ENCODE data around the gene APBA1. TPM values are rescaled to one million over a fixed set of nuclear protein-coding genes. Genes with fewer than 3 reads are reported as not detected.
A peak's percentile ranks its signal among the peaks of the same experiment; 100 is the strongest.
"Not testable (repeated sequence)": the region's sequence is repeated elsewhere in the genome, so short reads cannot be mapped to it uniquely, and the experiment has no call there.

Gene APBA1
- total and polyA plus RNA-seq, 5 donors, result 3.5 to 9.2 (median 6.2) TPM

DNA sequence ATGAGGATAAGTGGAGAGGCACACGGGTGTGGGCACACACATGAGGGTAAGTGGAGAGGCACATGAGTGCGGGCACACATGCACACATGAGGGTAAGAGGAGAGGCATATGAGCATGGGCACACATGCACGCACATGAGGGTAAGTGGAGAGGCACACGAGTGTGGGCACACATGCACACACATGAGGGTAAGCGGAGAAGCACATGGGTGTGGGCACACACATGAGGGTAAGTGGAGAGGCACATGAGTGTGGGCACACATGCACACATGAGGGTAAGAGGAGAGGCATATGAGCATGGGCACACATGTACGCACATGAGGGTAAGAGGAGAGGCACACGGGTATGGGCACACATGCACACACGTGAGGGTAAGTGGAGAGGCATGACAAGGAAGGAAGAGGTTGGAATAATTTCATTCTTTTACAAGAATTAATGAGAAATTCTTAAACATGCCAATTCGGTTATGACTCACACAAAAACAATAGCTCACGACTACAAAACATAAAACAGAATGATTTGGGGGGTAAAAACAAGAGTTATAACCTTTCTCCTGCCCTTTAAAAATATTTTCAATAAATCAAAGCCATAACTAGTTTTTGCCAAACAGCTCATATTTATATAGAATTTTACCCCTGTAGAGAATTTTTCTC, 67.5 kb downstream of the APBA1 start:
- H3K9me3 ChIP-seq (ENCODE audit: control insufficient read depth, low read length), result no peaks in the 10 kb centered on the region
- H3K4me3 ChIP-seq (ENCODE audit: low read length), result no peak overlapping the region
- ATAC-seq (no peak), DNase-seq (no peak)
- intact Hi-C loops (cut with DNase I), result no loop called here
- no peak overlapping the region for H3K27ac ChIP-seq (ENCODE audit: low read length)
- H3K27me3 ChIP-seq (ENCODE audit: control insufficient read depth, insufficient read depth), result no peaks in the 10 kb centered on the region
- peaks cover 3% of the 10 kb centered on the region for H3K4me1 ChIP-seq (ENCODE audit: control insufficient read depth, insufficient read depth, low read length)
- WGBS, result 89% methylated on average over 10 of the region's 10 CpGs

DNA sequence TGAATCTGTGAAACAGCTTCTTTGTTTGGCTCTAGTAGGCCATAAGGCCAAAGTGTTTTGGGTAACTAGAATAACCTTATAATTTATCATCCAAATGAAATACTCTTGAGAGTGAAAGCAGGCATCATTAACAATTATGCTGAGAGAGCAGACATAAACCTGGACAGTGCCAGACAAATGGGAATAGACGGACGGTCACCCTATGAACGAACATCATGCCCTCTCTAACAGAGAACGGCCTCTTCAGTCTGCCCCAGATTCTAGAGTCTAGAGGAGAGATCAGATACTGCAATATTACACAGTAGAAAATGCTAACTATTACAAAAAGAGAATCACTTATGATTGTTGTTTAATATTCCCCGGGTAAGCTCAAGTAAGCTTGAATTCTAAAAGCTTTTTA, 68.5 kb downstream of the APBA1 start:
- intact Hi-C loops (cut with DNase I), result no loop called here
- H3K4me3 ChIP-seq (ENCODE audit: low read length), result no peak overlapping the region
- no peaks in the 10 kb centered on the region for H3K27me3 ChIP-seq (ENCODE audit: control insufficient read depth, insufficient read depth)
- WGBS, result 74% methylated on average over 5 of the region's 5 CpGs
- DNase-seq (no peak), ATAC-seq (no peak)
- H3K4me1 ChIP-seq (ENCODE audit: control insufficient read depth, insufficient read depth, low read length), result peaks cover 3% of the 10 kb centered on the region
- H3K27ac ChIP-seq (ENCODE audit: low read length), result no peak overlapping the region
- H3K9me3 ChIP-seq (ENCODE audit: control insufficient read depth, low read length), result no peaks in the 10 kb centered on the region

DNA sequence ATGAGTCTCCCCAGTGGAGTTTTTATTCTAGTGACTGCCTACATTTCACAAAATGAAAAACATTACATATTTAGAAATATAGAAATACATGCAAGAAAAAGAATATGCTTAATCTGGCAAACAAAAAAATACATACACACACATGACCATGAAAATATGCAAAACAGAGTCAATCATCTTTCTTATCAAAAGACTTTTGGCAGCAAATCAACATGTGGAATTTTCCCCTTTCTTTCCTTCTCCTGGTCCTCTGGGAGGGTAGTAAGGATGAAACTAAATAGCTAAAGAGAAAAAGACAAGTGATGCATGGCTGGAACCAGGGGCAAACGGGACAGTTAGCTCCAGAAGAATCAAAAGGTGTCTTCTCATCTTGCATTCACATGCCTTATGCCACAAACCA, 69.4 kb downstream of the APBA1 start:
- Histone ChIP-seq H3K4me3 (ENCODE audit: low read length) (no peak overlapping the region), H3K4me1 (ENCODE audit: control insufficient read depth, insufficient read depth, low read length) (peaks cover 3% of the 10 kb centered on the region), H3K27me3 (ENCODE audit: control insufficient read depth, insufficient read depth) (no peaks in the 10 kb centered on the region), H3K9me3 (ENCODE audit: control insufficient read depth, low read length) (no peaks in the 10 kb centered on the region), H3K27ac (ENCODE audit: low read length) (no peak overlapping the region)
- no peak for DNase-seq
- WGBS, result 51% methylated on average over 1 of the region's 1 CpG
- intact Hi-C loops (cut with DNase I), result no loop called here
- ATAC-seq, result no peak

DNA sequence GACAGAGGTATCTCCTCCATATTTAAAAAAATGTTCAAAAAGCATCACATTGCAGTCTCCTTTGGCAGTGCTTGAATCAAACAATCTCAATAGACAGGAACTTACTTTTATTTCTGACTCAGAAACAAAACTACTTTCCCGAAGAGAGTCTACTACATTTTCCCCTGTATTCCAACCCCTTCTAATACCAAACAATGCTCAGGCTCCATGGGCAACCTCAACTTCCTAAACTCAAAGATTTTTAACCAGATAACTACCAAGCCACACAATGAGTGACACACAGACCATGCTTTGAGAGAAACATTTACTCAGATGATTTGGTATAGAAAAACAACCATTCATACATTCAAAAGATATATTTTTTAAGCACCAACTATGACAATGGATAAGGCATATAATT, 70.5 kb downstream of the APBA1 start:
- Histone ChIP-seq H3K27ac (ENCODE audit: low read length) (no peak overlapping the region), H3K4me1 (ENCODE audit: control insufficient read depth, insufficient read depth, low read length) (peaks cover 3% of the 10 kb centered on the region), H3K27me3 (ENCODE audit: control insufficient read depth, insufficient read depth) (no peaks in the 10 kb centered on the region), H3K4me3 (ENCODE audit: low read length) (no peak overlapping the region), H3K9me3 (ENCODE audit: control insufficient read depth, low read length) (no peaks in the 10 kb centered on the region)
- no peak for DNase-seq
- ATAC-seq, result no peak
- 47% methylated on average over 1 of the region's 1 CpG for WGBS
- intact Hi-C loops (cut with DNase I), result no loop called here

DNA sequence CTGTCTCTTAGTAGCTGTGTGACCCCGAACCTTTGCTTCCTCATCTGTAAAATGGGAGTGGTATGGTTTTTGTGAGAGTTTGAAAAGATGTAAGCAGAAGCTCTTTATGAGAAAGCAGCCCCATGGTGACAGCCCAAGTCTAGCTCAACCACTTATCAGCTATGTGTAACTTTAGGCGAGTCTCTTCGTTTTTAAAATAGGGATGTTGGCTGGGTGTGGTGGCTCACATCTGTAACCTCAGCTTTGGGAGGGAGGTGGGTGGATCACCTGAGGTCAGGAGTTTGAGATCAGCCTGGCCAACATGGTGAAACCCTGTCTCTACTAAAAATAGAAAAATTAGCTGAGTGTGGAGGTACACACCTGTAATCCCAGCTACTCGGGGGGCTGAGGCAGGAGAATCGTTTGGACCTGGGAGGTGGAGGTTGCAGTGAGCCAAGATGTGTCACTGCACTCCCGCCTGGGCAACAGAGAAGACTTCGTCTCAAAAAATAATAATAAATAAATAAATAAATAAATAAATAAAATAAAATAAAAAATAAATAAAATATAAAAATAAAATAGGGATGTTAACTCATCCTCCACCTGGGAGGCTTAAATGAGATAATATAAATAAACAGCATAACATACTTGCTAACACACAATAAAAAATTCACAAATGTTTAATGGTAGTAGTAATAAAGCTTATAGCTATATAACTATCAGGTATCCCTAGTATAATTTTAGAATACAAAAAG, 71.7 kb downstream of the APBA1 start:
- intact Hi-C loops (cut with DNase I), result no loop called here
- WGBS, result 86% methylated on average over 7 of the region's 7 CpGs
- H3K27ac ChIP-seq (ENCODE audit: low read length), result no peak overlapping the region
- H3K4me1 ChIP-seq (ENCODE audit: control insufficient read depth, insufficient read depth, low read length), result peaks cover 3% of the 10 kb centered on the region
- no peaks in the 10 kb centered on the region for H3K9me3 ChIP-seq (ENCODE audit: control insufficient read depth, low read length)
- DNase-seq, result no peak
- no peak overlapping the region for H3K4me3 ChIP-seq (ENCODE audit: low read length)
- no peak for ATAC-seq
- no peaks in the 10 kb centered on the region for H3K27me3 ChIP-seq (ENCODE audit: control insufficient read depth, insufficient read depth)

DNA sequence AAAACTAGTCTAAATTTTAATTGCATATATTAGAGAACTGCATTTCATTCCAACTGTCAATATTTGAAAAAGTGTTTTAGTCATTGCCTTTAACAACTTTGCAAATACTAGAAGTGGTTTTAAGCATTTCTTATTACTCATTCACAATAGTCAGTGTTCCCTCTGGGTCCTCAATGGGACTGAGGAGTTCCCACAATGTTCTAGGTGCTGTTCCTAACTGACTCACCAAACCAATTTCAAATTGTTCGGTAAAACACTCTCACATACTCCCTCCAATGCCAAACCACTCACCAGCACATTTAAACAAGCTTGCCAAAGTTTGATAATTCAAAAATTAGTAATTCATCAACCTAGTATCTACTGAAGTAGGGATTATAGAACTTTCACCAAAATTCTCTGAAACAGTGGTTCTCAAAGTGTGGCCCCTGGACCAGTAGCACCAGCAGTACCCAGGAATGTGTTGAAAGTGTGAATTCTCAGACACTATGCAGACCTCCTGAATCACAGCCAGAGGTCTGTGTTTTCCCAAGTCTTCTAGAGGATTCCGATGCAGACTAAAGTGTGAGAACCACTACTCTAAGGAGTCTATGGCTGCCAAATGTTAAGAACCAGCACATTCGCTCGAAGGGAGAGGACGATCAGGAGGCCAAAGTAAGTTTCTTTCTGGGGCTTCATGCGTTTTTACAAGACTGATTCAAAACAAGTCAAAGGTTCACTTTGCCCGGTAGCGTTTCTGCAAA, 72.8 kb downstream of the APBA1 start:
- Histone ChIP-seq H3K27me3 (ENCODE audit: control insufficient read depth, insufficient read depth) (no peaks in the 10 kb centered on the region), H3K9me3 (ENCODE audit: control insufficient read depth, low read length) (no peaks in the 10 kb centered on the region), H3K4me1 (ENCODE audit: control insufficient read depth, insufficient read depth, low read length) (peaks cover 3% of the 10 kb centered on the region), H3K4me3 (ENCODE audit: low read length) (no peak overlapping the region), H3K27ac (ENCODE audit: low read length) (no peak overlapping the region)
- 40% methylated on average over 8 of the region's 8 CpGs for WGBS
- intact Hi-C loops (cut with DNase I), result no loop called here
- peak; percentile 28 to 83 for ATAC-seq
- no peak for DNase-seq

DNA sequence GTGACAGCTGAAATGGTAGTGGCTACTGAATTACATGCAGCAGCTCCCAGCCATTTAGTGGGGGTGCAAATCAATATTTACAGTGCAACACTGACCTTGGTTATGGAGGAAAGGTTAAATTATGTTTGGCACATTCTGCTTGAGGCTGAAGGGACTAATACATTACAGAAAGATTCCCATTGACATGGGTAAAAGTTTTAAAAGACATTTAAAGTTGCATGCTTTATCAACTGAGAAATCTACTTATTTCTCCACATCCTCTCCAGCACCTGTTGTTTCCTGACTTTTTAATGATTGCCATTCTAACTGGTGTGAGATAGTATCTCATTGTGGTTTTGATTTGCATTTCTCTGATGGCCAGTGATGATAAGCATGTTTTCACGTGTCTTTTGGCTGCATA, 75.3 kb downstream of the APBA1 start:
- ATAC-seq; H3K4me3 ChIP-seq (ENCODE audit: low read length); DNase-seq; intact Hi-C loops (cut with DNase I); H3K27ac ChIP-seq (ENCODE audit: low read length); H3K27me3 ChIP-seq (ENCODE audit: control insufficient read depth, insufficient read depth); H3K9me3 ChIP-seq (ENCODE audit: control insufficient read depth, low read length); H3K4me1 ChIP-seq (ENCODE audit: control insufficient read depth, insufficient read depth, low read length): not testable (repeated sequence)
- WGBS, result 65% methylated on average over 1 of the region's 1 CpG

DNA sequence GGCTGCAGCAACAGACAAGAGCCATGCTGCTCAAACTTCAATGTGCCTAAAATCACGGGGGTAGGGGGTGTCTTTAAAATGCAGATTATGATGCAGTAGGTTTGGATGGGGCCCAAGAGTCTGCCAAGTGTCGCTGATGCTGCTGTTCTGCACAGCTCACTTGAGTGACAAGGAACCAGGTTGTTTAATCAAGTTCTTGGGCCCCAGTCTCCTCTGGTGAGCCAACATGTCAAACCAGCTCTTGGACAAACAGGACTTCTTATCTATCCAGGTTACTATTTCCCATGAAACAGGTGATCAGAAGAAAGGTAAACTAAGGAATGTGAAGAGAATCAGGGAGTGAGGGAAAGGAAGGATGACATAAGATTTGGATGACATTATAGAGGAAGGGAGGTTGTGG, 78.0 kb downstream of the APBA1 start:
- no peaks in the 10 kb centered on the region for H3K27me3 ChIP-seq (ENCODE audit: control insufficient read depth, insufficient read depth)
- 39% methylated on average over 2 of the region's 2 CpGs for WGBS
- intact Hi-C loops (cut with DNase I), result no loop called here
- H3K4me1 ChIP-seq (ENCODE audit: control insufficient read depth, insufficient read depth, low read length), result peaks cover 4% of the 10 kb centered on the region
- H3K4me3 ChIP-seq (ENCODE audit: low read length), result no peak overlapping the region
- no peak overlapping the region for H3K27ac ChIP-seq (ENCODE audit: low read length)
- ATAC-seq, result no peak
- DNase-seq, result no peak
- no peaks in the 10 kb centered on the region for H3K9me3 ChIP-seq (ENCODE audit: control insufficient read depth, low read length)

DNA sequence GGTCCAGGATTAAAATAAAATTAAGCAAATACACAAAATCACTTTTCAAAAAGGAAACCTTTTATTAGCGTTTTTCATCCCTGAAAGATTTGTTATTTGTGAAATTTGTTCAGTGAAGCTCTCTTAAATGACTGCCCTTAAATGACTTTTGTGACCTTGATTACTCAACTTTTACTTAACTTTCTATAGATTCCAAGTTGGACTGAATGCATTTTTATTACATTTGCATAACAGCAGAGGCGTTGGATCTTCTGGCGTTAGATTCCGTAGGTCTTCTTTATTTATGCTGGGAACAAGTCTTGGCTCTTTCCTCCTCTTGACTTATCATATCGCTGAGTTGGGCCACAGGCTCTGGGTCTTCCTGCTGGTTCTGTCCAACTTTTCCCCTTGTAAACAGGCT, 78.4 kb downstream of the APBA1 start:
- DNase-seq (no peak), ATAC-seq (no peak)
- Histone ChIP-seq H3K27me3 (ENCODE audit: control insufficient read depth, insufficient read depth) (no peaks in the 10 kb centered on the region), H3K27ac (ENCODE audit: low read length) (no peak overlapping the region), H3K4me1 (ENCODE audit: control insufficient read depth, insufficient read depth, low read length) (peaks cover 4% of the 10 kb centered on the region), H3K4me3 (ENCODE audit: low read length) (no peak overlapping the region), H3K9me3 (ENCODE audit: control insufficient read depth, low read length) (no peaks in the 10 kb centered on the region)
- WGBS, result 39% methylated on average over 5 of the region's 5 CpGs
- intact Hi-C loops (cut with DNase I), result no loop called here

DNA sequence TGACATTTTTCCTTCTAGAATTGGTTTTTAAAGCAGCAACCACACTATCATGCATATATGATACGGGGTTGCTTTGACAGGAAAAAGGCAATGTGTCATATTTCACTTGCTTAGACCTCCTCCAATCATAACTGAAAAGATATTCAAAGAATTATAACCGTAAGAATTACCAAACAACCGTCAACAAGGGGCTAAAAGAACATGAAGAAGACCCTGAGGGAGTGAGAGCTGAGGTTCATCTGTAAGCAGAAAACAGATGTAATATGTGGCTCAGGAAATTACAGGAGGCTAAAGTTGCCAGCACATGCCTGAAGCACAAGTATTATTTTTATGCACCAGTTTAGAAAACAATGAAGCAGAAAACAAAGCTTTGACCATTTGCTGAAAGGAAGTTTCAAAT, 78.9 kb downstream of the APBA1 start:
- Histone ChIP-seq H3K27me3 (ENCODE audit: control insufficient read depth, insufficient read depth) (no peaks in the 10 kb centered on the region), H3K27ac (ENCODE audit: low read length) (no peak overlapping the region), H3K4me1 (ENCODE audit: control insufficient read depth, insufficient read depth, low read length) (peaks cover 4% of the 10 kb centered on the region), H3K9me3 (ENCODE audit: control insufficient read depth, low read length) (no peaks in the 10 kb centered on the region), H3K4me3 (ENCODE audit: low read length) (no peak overlapping the region)
- WGBS, result 11% methylated on average over 3 of the region's 3 CpGs
- intact Hi-C loops (cut with DNase I), result no loop called here
- ATAC-seq (no peak), DNase-seq (no peak)

DNA sequence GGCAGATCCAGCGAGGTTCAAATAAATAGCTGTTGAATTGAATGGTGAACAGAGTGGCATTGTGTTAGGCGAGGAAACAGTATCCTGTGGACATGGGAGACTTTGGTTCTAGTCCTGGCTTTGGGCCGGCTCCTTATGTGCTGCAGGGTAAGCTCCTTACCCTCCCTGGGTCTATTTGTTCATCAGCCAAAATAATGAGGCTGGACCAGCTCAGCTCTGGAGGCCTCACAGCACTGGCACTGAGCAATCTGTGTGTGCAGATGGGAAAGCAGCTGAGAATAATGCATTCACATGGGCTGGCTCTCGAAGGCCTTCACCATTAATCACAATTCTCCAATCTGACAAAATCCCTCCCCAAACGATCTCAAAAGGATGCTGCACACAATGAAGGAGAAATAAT, 81.9 kb downstream of the APBA1 start:
- WGBS, result 82% methylated on average over 5 of the region's 5 CpGs
- ATAC-seq (no peak), DNase-seq (no peak)
- no peak overlapping the region for H3K27ac ChIP-seq (ENCODE audit: low read length)
- peaks cover 4% of the 10 kb centered on the region for H3K4me1 ChIP-seq (ENCODE audit: control insufficient read depth, insufficient read depth, low read length)
- intact Hi-C loops (cut with DNase I), result no loop called here
- H3K9me3 ChIP-seq (ENCODE audit: control insufficient read depth, low read length), result no peaks in the 10 kb centered on the region
- no peak overlapping the region for H3K4me3 ChIP-seq (ENCODE audit: low read length)
- no peaks in the 10 kb centered on the region for H3K27me3 ChIP-seq (ENCODE audit: control insufficient read depth, insufficient read depth)

Measured in right cardiac atrium (tissue), 5 donors.